Osteoblast (primary cell): Measurements from ENCODE around the gene MRPL46. TPM values are rescaled to one million over a fixed set of nuclear protein-coding genes. Genes with fewer than 3 reads are reported as not detected.

ENCODE experiments used
- DNase-seq: peaks from one replicate; pipeline ENCODE4 v3.0.0; 2011; ENCODE audit warnings: low spot score, mixed read lengths; ENCODE audit not compliant: insufficient read length; ENCODE audit errors: missing footprints
- H2AFZ ChIP-seq: 2 replicates; pipeline ENCODE4 v1.6.0; 2011; ENCODE audit warnings: mild to moderate bottlenecking, low read length
- H3K27ac ChIP-seq: 2 replicates; pipeline ENCODE4 v1.5.1; 2011; ENCODE audit warnings: mild to moderate bottlenecking, low read depth, low read length, moderate library complexity
- H3K27me3 ChIP-seq: 2 replicates; pipeline ENCODE4 v1.6.0; 2012; ENCODE audit warnings: mild to moderate bottlenecking, control low read depth, inconsistent platforms, low read length, moderate library complexity; ENCODE audit not compliant: insufficient read depth
- H3K36me3 ChIP-seq: 2 replicates; pipeline ENCODE4 v1.5.1; 2011; ENCODE audit warnings: mild to moderate bottlenecking, low read length, control low read depth, moderate library complexity; ENCODE audit not compliant: insufficient read depth
- H3K4me1 ChIP-seq: 2 replicates; pipeline ENCODE4 v1.5.1; 2011; ENCODE audit warnings: mild to moderate bottlenecking, low read length, control low read depth, moderate library complexity; ENCODE audit not compliant: insufficient read depth
- H3K4me2 ChIP-seq: 2 replicates; pipeline ENCODE4 v1.6.0; 2011; ENCODE audit warnings: mild to moderate bottlenecking, low read length; ENCODE audit not compliant: insufficient read depth
- H3K4me3 ChIP-seq: fragments of 200-600 bp; sonication (generic); 3 replicates; pipeline ENCODE4 v1.5.1; 2012; ENCODE audit warnings: mild to moderate bottlenecking, low read length, inconsistent platforms; ENCODE audit not compliant: insufficient read depth
- H3K79me2 ChIP-seq: 2 replicates; pipeline ENCODE4 v1.6.0; 2012; ENCODE audit warnings: mild to moderate bottlenecking, low read length, control low read depth, inconsistent platforms; ENCODE audit not compliant: insufficient read depth
- H3K9me3 ChIP-seq: 2 replicates; pipeline ENCODE4 v1.5.1; 2011; ENCODE audit warnings: low read depth, low read length, control low read depth
- H4K20me1 ChIP-seq: 2 replicates; pipeline ENCODE4 v1.6.0; 2012; ENCODE audit warnings: mild to moderate bottlenecking, low read length, control low read depth; ENCODE audit not compliant: insufficient read depth
- total RNA-seq: library from RNA; depleted of rRNA; stranded (reverse); fragments of >200 nt; gene quantifications from 2 replicates; pipeline ENCODE4 v1.2.3, GENCODE V29; 2012
- TF ChIP-seq, protein P1 (sequence below): IDR thresholded peaks from 2 replicates; pipeline ENCODE4 v1.5.1; 2011; ENCODE audit warnings: mild to moderate bottlenecking, low read depth, low read length, moderate library complexity; ENCODE audit errors: extremely low read depth

The MRPL46 gene
- total RNA-seq, 1 donor, result 11.2 TPM

DNA sequence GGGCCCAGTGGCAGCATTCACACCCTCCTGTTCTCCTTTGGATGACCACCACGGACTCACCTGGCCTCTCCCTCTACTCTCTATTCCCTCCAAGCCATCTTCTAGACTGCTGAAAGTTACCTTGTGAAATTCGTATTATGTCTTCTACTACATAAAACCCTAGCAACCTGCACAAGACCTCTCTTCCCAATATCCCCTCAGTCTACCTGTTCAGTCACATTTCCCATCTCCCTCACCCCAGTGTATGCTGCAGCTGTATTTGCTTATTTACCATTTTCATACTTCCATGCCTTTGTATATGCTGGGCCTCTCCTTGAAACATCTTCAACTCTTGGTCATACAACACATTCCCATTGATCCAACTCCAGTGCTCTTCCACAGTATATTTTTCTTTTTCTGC lies 44.0 kb upstream of the MRPL46 start:
- Histone ChIP-seq H3K4me1 (peaks cover 7% of the 10 kb centered on the region), H3K79me2 (no peaks in the 10 kb centered on the region), H3K27me3 (no peaks in the 10 kb centered on the region), H4K20me1 (no peaks in the 10 kb centered on the region), H3K4me2 (no peak overlapping the region), H2AFZ (no peak overlapping the region), H3K4me3 (no peak overlapping the region), H3K9me3 (no peaks in the 10 kb centered on the region), H3K27ac (no peak overlapping the region), H3K36me3 (peaks cover 3% of the 10 kb centered on the region)
- TF ChIP-seq, protein P1, sequence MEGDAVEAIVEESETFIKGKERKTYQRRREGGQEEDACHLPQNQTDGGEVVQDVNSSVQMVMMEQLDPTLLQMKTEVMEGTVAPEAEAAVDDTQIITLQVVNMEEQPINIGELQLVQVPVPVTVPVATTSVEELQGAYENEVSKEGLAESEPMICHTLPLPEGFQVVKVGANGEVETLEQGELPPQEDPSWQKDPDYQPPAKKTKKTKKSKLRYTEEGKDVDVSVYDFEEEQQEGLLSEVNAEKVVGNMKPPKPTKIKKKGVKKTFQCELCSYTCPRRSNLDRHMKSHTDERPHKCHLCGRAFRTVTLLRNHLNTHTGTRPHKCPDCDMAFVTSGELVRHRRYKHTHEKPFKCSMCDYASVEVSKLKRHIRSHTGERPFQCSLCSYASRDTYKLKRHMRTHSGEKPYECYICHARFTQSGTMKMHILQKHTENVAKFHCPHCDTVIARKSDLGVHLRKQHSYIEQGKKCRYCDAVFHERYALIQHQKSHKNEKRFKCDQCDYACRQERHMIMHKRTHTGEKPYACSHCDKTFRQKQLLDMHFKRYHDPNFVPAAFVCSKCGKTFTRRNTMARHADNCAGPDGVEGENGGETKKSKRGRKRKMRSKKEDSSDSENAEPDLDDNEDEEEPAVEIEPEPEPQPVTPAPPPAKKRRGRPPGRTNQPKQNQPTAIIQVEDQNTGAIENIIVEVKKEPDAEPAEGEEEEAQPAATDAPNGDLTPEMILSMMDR, result no peak
- DNase-seq, result peak; percentile 64

DNA sequence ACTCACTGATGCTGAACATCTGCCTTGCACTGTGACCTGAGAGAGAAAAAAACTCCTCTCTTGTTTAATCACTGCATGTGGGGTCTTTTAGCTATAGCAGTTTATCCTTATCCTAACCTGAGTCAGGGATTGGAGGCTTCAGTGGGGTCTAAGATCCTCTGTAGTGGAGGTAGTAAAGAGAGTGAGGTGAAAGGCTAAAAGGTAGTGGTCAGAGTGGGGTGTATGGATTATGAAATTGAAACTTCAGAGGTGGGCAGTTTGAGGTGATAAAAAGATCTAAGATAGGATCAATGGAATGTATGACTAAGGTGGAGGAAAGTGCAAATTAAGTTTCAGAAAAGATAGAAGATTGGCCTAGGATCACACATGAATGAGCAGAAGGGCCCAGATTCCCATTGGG lies 42.8 kb upstream of the MRPL46 start:
- H3K4me3 ChIP-seq, result no peak overlapping the region
- H4K20me1 ChIP-seq, result no peaks in the 10 kb centered on the region
- peaks cover 3% of the 10 kb centered on the region for H3K36me3 ChIP-seq
- no peak overlapping the region for H3K27ac ChIP-seq
- no peaks in the 10 kb centered on the region for H3K79me2 ChIP-seq
- TF ChIP-seq, protein P1, result no peak
- H2AFZ ChIP-seq, result no peak overlapping the region
- H3K9me3 ChIP-seq, result no peaks in the 10 kb centered on the region
- H3K4me1 ChIP-seq, result peaks cover 7% of the 10 kb centered on the region
- no peak for DNase-seq
- no peaks in the 10 kb centered on the region for H3K27me3 ChIP-seq
- H3K4me2 ChIP-seq, result no peak overlapping the region

DNA sequence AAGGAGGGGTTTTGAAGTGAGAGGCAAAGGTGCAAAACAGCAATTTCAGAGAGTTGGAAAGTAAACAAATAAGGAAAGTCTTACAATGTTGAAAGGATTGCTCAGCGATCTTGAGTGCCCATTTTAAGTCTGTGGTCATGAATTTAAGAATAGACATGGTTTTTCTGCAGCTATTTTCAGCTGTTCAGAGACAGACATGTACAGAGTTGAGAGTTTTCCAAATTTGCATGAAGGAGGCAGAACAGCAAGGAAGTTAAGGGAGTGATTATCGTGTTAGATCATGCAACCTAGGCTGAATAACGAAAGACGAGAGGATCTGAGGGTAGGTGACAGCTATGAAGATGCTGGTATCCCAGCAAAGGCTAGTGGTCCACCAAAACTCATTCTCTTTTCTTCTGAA lies 42.1 kb upstream of the MRPL46 start:
- H3K9me3 ChIP-seq, result no peaks in the 10 kb centered on the region
- H3K27me3 ChIP-seq, result no peaks in the 10 kb centered on the region
- no peak for DNase-seq
- H3K36me3 ChIP-seq, result peaks cover 3% of the 10 kb centered on the region
- no peak overlapping the region for H3K27ac ChIP-seq
- TF ChIP-seq, protein P1, result no peak
- no peak overlapping the region for H2AFZ ChIP-seq
- peaks cover 7% of the 10 kb centered on the region for H3K4me1 ChIP-seq
- H3K79me2 ChIP-seq, result no peaks in the 10 kb centered on the region
- no peaks in the 10 kb centered on the region for H4K20me1 ChIP-seq
- H3K4me2 ChIP-seq, result no peak overlapping the region
- H3K4me3 ChIP-seq, result no peak overlapping the region

DNA sequence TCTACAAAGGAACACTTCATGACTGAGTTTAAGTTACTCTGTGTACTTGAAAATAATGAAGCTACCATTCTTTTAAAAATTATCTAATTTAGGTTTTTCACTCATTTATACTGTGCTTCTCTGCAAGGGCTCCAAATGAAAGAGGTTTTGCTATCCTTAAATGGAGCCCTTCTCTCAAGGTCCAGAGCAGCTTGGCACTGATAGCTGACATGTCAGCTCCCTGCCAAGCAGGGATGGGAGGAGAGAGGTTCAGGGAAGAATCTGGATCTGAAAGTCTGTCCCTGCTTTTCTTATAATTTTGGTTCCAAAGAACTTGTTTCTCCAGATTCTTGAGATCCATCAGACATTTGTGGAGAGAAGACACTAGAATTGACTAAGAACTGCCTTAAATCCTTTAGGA lies 39.4 kb upstream of the MRPL46 start:
- peaks cover 3% of the 10 kb centered on the region for H3K36me3 ChIP-seq
- H3K4me2 ChIP-seq, result no peak overlapping the region
- H3K9me3 ChIP-seq, result no peaks in the 10 kb centered on the region
- no peak overlapping the region for H3K27ac ChIP-seq
- H4K20me1 ChIP-seq, result no peaks in the 10 kb centered on the region
- no peak overlapping the region for H3K4me3 ChIP-seq
- TF ChIP-seq, protein P1, result no peak
- no peaks in the 10 kb centered on the region for H3K27me3 ChIP-seq
- no peak for DNase-seq
- no peaks in the 10 kb centered on the region for H3K4me1 ChIP-seq
- H3K79me2 ChIP-seq, result no peaks in the 10 kb centered on the region
- H2AFZ ChIP-seq, result no peak overlapping the region
